GM12865 (cell line): ENCODE data around the gene SLC5A6.

Experiments used
- DNase-seq: peaks from one replicate; pipeline ENCODE4 v3.0.0; 2010; ENCODE audit warnings: low read depth
- H3K4me3 ChIP-seq: 2 replicates; pipeline ENCODE4 v1.5.1; 2011; ENCODE audit warnings: mild to moderate bottlenecking, low read depth, low read length, control low read depth
- TF ChIP-seq, protein P1 (sequence below): IDR thresholded peaks from 2 replicates; pipeline ENCODE4 v1.5.1; 2011; ENCODE audit warnings: low read length, control low read depth, low read depth, inconsistent platforms; ENCODE audit not compliant: insufficient read depth; ENCODE audit errors: missing control alignments

SLC5A6 gene

GRCh38 chr2:27170581-27171337 is 41.3 kb downstream of the SLC5A6 start:
- TF ChIP-seq, protein P1, sequence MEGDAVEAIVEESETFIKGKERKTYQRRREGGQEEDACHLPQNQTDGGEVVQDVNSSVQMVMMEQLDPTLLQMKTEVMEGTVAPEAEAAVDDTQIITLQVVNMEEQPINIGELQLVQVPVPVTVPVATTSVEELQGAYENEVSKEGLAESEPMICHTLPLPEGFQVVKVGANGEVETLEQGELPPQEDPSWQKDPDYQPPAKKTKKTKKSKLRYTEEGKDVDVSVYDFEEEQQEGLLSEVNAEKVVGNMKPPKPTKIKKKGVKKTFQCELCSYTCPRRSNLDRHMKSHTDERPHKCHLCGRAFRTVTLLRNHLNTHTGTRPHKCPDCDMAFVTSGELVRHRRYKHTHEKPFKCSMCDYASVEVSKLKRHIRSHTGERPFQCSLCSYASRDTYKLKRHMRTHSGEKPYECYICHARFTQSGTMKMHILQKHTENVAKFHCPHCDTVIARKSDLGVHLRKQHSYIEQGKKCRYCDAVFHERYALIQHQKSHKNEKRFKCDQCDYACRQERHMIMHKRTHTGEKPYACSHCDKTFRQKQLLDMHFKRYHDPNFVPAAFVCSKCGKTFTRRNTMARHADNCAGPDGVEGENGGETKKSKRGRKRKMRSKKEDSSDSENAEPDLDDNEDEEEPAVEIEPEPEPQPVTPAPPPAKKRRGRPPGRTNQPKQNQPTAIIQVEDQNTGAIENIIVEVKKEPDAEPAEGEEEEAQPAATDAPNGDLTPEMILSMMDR = no peak
- no peak for DNase-seq
- H3K4me3 ChIP-seq = no peak overlapping the region

DNA sequence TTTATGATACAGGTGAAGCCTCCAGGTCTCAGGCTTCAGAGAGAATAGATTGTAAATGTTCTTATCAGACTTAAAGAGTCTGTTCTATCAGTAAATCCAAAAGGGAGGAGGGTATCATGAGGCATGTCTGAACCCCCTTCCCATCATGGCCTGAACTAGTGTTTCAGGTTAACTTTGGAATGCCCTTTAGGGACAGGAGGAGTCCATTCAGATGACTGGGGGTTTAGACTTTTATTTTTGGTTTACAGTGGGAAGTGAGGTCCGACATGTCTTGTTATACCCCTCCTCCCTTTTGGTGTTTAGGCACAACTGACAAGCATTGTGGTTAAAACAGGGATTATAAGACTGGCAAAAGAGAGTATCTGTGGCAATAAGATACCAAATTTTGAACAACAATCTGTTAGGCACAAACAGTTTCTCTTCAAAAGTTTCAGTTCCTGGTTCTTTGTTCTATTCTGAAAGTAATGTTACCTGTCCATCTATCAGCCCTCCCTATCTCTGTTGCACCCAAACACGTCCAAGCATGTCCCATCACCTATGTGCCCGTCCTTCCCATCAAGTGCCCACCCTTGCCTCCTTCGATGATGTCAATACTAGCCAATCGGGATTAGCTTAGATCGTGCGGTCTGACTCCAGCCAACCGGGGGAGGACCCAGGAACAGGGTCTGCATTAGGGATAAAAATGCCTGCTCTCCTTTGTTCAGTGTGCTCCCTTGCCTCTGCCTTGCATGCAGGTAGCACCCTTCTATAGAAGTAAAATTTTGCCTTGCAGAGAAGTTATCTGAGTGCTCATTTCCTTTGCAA is 46.9 kb downstream of the SLC5A6 start:
- H3K4me3 ChIP-seq = no peak overlapping the region
- TF ChIP-seq, protein P1 = no peak
- DNase-seq = peak; percentile 58

- H3K4me3 ChIP-seq = no peak overlapping the region
- DNase-seq = peak; percentile 54
Measured at GRCh38 chr2:27162151-27163121, 49.6 kb downstream of the SLC5A6 start.

DNA sequence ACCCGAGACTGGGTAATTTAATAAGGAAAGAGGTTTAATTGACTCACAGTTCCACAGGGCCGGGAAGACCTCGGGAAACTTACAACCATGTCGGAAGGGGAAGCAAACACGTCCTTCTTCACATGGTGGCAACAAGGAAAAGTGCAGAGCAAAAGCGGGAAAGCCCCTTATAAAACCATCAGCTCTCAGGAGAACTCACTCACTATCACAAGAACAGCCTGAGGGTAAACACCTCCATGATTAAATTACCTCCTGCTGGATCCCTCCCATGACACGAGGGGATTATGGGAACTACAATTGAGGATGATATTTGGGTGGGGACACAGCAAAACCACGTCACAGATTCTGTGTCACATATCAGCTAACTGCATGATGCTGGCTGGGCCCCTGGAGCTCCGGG is 51.9 kb downstream of the SLC5A6 start:
- no peak overlapping the region for H3K4me3 ChIP-seq
- TF ChIP-seq, protein P1 = no peak
- DNase-seq = no peak

More at GRCh38 chr2:27162151-27163121, 49.6 kb downstream of the SLC5A6 start:
- TF ChIP-seq, protein P1 = no peak

- TF ChIP-seq, protein P1 = no peak
- no peak overlapping the region for H3K4me3 ChIP-seq
- DNase-seq = no peak
Measured at GRCh38 chr2:27159271-27159670, 52.8 kb downstream of the SLC5A6 start.

- TF ChIP-seq, protein P1 = no peak
- no peak overlapping the region for H3K4me3 ChIP-seq
- no peak for DNase-seq
Measured at GRCh38 chr2:27158468-27158867, 53.6 kb downstream of the SLC5A6 start.
